NCI-H69 (cell line): ENCODE measurements around the gene GAR1.
"Not testable (repeated sequence)": the region's sequence is repeated elsewhere in the genome, so short reads cannot be mapped to it uniquely, and the experiment has no call there.

Experiments
- DNase-seq: peaks from one replicate; lab custom pipeline; 2025; lab: John Stamatoyannopoulos, UW

Gene GAR1

DNA sequence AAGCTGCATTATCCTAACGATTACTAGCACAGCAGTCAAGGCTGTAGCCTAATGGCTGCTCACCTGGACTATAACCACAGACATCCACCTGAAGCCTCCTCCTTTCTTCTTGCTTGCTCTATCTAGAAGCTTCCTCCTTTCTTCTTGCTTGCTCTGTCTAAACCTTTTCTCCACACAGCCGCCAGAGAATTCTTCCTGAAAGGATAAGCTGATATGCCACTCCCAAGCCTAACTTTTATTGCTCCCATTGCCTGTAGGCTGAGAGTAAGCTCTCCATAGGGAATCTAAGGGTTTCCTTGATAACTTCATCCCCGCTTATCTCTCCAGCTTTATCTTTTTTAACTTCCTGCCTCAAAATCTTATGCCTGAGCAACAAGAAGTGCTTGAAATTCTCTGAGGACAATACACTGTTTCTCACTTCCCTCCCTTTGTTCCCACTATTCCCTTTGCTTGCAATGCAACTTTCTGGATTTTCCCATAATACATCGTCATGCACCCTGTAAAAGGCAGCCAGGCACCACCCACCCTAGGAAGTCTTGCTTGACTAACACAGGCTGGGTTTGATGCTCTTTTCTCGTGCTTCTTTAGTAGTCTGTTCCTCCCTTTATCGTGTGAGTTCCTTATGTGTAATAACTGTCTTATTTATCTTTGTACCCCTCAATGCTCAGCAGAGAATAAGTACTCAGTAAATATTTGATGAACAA is 31.0 kb downstream of the GAR1 start:
- no peak for DNase-seq

DNA sequence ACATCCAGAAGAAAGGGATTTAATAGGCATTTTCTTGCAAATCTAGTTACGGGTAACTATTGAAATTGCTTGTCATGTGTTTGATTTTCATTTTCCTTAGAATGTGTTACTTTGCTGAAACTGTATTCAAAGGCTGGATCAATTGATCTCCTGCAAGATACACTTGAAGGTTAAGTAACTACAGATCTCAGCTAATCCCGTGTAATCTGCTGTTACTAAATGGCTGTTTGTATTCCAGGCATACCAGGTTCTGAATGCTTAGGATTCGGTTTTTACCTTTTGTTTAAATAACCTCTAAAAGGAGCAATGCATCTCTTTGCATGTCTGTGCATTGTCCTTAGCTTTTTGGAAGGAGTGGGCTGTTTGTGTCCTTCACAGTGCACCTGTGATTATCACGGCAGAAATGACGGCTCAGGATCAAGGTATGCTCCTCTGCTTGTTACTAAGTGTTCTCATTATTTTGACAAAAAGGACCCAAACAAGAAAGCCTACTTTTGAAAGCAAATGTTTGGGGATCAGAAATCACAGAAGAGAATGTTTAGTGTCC is 32.4 kb downstream of the GAR1 start, which contains the start of gene LRIT3:
LRIT3 (plus strand) TSS at position 212 of the 547 bp plus-strand sequence; CDS start at position 307, 95 bp downstream.
- no peak for DNase-seq

DNA sequence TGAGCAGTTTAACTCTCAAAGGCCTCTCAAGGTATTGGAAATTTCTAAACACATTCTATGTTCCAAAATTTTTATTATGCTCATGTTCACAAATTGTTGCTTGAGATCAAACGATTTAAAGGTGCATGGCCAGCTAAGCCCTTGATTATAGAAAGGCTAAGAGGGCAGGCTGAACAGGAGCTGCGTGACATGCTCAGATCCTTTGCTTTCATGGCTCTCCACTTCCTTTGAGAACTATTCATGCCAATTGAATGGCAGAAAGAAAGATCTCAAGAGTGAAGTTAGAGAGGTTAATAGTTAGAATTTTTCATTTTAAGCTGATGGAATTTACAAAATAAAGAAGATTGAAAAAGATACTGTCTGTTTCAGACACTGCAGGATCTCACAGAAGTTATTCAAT is 32.9 kb downstream of the GAR1 start:
- no peak for DNase-seq

DNA sequence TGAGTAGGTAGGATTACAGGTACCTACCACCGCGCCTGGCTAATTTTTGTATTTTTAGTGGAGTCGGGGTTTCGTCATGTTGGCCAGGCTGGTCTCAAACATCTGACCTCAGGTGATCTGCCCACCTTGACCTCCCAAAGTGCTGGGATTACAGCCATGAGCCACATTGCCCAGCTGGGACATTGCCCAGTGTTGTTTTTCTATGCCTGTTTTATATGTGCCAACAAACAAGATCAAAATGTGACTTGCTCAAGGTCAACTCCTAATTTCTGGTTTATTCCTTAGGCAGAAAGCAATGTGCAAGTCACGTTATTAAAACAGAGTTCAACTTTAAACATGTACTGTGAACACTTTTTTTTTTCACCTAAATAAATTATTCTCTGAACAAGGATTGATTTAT is 35.0 kb downstream of the GAR1 start:
- no peak for DNase-seq

DNA sequence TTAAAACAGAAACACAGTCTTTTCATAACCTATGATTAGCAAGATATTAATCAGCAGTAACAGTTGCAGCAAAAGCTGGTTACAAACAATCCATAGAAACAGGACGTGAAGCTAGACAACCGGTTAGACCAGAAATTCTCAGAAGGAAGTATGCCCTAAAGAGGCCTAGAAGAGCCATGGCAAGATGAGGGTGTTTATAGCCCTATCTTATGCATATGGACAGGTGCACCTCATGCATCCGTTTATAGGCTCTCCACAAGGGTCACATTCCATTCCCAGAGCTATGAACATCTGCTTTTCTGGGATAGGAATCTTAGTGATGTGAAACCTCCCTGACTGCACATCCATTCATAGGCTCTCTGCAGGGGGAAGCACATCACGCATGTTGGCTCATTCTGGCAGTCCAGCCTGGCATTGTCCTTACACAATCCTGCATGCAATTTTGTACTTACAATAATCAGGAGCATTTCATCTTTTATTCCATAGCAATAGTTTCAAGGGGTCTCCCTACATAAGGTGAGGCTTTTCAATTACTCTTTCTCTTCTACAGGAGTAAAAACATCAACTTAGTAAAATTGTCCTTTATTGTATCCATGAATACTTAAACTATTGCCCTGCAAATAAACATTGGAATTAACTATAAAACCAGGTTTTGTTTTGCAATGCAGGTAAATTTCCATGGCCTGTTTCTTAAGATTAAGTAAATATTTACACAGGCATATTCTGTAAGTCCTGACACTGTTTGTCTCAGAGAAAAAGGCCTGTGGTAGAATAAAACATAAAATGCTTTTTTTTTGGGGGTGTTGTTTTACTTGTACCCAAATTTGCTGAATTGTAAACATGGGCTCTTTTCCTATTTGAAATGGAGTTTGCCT is 44.1 kb downstream of the GAR1 start:
- not testable (repeated sequence) for DNase-seq

DNA sequence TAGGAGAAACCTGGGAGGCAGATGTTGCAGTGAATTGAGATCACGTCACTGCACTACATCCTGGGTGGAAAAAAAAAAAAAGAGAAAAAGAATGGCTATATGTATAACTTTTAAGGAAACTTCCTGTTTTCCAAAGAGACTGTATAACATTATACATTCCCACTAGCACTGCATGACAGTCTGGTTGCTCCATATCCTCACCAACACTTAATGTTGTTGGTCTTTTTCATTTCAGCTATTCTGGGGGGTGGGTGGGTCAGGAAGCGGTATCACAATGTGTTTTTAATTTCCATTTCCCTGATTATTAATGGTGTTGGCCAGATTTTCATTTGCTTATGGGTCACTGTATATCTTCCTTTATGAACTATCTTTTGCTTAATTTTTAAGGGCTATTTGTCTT is 45.7 kb downstream of the GAR1 start:
- no peak for DNase-seq

DNA sequence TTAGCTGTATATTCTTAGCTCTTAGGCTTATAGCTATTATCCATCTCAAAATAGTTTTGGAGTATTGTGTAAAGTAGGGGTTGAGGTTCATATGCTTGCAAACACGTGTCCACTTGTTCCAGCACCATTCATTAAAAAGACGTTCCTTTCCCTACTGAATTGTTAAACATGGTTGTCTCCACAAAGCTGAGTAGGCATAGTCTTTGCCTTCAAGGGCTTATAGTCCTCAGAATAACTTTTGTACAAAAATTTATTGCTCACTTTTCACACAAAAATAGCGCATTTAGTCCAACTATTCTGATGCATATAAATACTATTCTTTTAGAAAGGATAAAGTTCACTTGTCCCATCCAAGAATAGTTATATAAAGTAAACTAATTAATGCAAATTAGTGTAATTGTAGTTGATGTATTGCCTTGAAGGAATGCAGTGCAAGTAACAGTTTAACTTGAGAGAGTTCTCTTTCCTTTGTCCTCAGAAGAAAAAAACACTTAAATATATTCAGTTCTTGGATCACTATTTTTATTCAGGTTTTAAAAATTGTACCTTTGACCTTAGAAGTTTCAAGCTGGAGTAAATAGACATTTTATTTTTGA is 46.5 kb downstream of the GAR1 start:
- no peak for DNase-seq

DNA sequence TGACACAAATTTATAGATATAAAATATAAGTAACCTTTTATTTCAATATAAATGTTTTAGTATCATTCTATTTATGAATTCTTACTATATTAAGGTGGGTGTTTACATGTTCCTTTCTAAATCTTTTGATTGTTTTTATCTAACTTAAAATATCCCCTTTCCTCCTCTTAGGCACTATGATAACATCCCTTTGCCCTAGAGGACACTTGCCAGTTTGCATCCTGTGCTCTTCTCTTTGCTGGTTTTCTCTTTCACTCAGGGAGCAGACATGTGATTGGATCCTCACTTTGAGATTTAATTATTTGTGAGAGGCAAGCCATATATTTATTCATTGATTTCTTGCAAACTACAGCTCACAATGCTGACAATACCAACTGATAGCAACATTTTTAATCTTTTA is 48.6 kb downstream of the GAR1 start:
- DNase-seq: no peak

DNA sequence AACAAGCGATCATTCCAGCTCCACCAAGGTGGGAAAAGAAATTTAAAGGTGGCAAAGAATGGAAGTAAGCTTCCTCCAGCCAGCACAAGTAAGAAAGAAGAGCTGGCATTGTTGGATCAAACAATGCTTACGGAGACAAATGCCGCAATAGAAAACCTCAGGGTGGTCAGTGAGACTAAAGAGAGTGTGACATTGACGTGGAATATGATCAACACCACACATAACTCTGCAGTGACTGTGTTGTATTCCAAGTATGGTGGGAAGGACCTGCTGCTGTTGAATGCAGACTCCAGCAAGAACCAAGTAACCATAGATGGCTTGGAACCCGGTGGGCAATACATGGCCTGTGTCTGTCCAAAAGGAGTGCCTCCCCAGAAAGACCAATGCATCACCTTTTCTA is 54.5 kb downstream of the GAR1 start:
- no peak for DNase-seq

DNA sequence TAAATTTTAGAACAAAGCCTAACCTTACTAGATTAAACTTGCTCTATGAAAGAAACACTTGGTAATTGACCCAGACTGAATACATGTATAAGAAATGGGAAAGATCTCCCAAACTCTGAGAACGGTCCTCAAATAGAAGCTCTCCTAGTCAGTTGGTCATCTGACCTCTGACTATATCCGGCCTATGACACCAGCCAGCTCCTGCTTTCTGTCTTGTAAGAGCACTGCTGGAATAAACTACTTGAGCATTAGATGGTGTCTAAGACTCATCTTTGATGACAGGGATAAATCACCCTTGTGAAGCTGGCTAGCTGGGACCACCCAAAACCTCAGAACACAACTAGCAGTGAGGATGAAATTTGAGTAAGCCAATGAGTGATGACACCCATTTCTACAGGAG is 56.5 kb downstream of the GAR1 start:
- DNase-seq: no peak

DNA sequence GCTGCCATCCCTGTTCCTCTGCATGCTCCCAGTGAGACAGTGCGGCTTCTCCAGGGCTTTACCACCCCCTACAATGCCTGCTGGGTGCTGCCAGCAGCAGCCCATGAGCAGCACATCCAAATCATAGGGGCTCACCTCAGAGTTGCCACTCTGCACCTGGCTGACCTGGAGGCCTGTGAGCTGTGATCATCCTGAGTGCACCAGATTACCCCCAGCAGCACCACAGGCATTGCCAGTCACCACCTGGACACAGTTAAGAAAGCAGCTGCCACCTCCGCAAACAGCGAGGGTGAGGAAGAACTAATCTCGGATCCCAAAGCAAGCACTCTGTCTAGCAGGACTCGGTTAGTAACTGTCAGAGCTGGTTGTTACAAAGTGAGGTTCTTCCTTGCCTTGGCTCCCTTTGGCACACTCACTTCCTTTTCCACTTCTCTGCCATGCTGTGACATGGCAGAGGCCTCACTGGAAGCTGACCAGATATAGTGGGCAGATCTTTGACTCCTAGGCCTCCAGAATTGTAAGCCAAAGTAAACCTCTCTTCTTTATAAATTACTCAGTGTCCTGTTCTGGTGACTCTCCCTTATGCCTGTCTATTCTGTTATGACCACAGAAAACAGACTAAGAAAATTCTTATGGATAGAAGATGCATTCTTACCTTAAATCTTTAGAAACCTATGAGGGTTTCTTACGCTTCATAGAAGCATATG is 57.5 kb downstream of the GAR1 start:
- DNase-seq: no peak

DNA sequence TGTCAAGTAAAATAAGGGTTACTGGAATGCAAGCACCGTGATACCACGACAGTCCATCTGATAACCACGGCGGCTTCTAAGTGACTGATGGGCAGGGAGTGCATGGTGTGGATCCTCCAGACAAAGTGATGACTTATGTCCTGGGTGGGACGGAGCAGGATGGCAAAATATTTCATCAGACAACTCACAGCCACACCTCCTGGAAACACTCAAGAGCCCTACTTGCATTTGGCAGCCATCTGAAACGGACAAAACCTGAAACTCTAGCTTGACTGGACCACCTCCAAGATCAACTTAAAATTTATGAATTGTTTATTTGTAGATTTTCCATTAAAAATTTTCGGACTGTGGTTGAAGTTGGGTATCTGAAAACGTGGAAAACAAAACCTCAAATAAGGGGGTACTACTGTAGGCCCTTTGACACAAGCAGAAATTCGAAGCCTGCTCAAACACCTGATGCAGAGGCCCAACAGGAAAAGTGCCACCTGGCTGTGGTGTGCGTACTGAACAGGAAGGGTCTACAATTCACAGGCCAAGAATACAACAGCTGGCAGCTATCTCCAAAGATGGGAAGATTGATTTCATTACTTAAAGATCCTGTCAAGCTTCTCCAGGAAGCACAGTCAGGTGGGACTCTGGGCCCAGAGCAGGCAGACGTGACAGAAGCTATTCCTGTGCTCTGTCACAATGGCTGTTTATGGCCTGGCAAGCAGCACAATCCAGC is 58.4 kb downstream of the GAR1 start:
- DNase-seq: no peak
